NCI-H1092 treated with DMSO at 0.1 percent for 48 hours (cell line): Measurements from ENCODE around the gene PRMT1.
A peak's percentile ranks its signal among the peaks of the same experiment; 100 is the strongest.

Experiments used
- DNase-seq: peaks from one replicate; lab custom pipeline; 2025; lab: John Stamatoyannopoulos, UW

The PRMT1 gene

GRCh38 chr19:49667473-49667872, 9.6 kb upstream of the PRMT1 start:
- DNase-seq: no peak

- DNase-seq: no peak
Observed at GRCh38 chr19:49669516-49669915, 7.6 kb upstream of the PRMT1 start.

GRCh38 chr19:49672131-49672919, 4.7 kb upstream of the PRMT1 start:
- peak; percentile 84 for DNase-seq

GRCh38 chr19:49676136-49676783, 811 bp upstream of the PRMT1 start:
- peak; percentile 95 for DNase-seq

- DNase-seq: peak; percentile 98
Observed at GRCh38 chr19:49676784-49677230, 264 bp upstream of the PRMT1 start.

- DNase-seq: peak; percentile 48
Observed at GRCh38 chr19:49677901-49678674, 1.0 kb downstream of the PRMT1 start.

GRCh38 chr19:49678985-49679770, 2.1 kb downstream of the PRMT1 start:
- DNase-seq: no peak

- DNase-seq: no peak
Observed at GRCh38 chr19:49679771-49680413, 2.8 kb downstream of the PRMT1 start.

- peak; percentile 88 for DNase-seq
Observed at GRCh38 chr19:49680421-49681351, 3.6 kb downstream of the PRMT1 start.

- DNase-seq: no peak
Observed at GRCh38 chr19:49681830-49682229, 4.8 kb downstream of the PRMT1 start.

- no peak for DNase-seq
Observed at GRCh38 chr19:49682274-49682673, 5.2 kb downstream of the PRMT1 start.

GRCh38 chr19:49683814-49684250, 6.8 kb downstream of the PRMT1 start:
- DNase-seq: no peak

GRCh38 chr19:49684251-49684982, 7.3 kb downstream of the PRMT1 start:
- DNase-seq: no peak

- no peak for DNase-seq
Observed at GRCh38 chr19:49684983-49685553, 8.0 kb downstream of the PRMT1 start.

GRCh38 chr19:49685845-49686332, 8.8 kb downstream of the PRMT1 start:
- DNase-seq: no peak

GRCh38 chr19:49686503-49687088, 9.5 kb downstream of the PRMT1 start:
- DNase-seq: no peak

- DNase-seq: no peak
Observed at GRCh38 chr19:49687150-49687549, 10.1 kb downstream of the PRMT1 start.

GRCh38 chr19:49687566-49688316, 10.7 kb downstream of the PRMT1 start:
- DNase-seq: no peak
